SK-N-MC (cell line): ENCODE results near the gene GMIP.

Experiments used
- EZH2 ChIP-seq: fragments of 200-600 bp; sonication (generic); IDR thresholded peaks from one replicate; pipeline ENCODE4 v1.6.1; 2017; ENCODE audit warnings: antibody characterized with exemption
- FOXP2 ChIP-seq: optimal IDR thresholded peaks from 2 replicates; pipeline ENCODE3; 2011; ENCODE audit warnings: mild to moderate bottlenecking, moderate library complexity; ENCODE audit not compliant: insufficient read depth; ENCODE audit errors: extremely low read length, control extremely low read depth
- POLR2AphosphoS5 ChIP-seq: IDR thresholded peaks from 2 replicates; pipeline ENCODE4 v1.6.1; 2012; ENCODE audit warnings: mild to moderate bottlenecking, low read depth, low read length, borderline replicate concordance

DNA sequence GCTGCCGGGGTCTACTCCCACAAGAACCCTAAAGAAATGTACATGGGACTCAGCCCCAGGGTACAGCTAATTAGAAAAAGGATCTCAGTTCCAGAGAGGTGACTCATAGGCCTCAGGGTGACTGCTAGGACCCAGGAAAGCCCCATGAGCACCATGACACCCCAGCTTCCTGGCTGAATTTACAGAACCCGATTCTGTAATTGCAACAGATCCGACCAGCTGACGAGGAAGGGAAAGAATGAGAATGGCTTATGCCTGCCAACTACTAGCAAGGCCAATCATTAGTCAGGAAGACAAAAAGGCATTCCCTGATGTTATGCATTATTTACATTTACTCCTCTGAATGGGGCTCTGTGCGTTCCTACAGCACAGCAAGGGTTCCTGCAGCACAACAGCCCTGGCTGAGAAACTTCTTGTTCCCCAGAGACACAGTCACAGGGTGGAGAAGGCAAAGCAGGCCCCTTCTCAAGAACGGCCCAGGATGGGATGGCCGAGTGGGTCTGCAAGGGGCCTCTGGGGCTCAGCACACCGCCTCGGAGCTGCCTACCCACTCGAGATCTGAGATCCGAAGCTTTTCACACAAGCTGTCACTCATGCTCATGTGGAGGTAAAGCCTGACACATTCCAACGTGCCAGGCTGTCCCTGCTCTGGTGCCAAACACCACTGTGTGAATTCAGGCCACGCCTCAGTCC lies 52.2 kb downstream of the GMIP start:
- TF ChIP-seq EZH2 (no peak), POLR2AphosphoS5 (no peak), FOXP2 (no peak)
